Small intestine (tissue), 7 donors: ENCODE measurements around the gene SNX11. TPM values are rescaled to one million over a fixed set of nuclear protein-coding genes. Genes with fewer than 3 reads are reported as not detected.
A peak's percentile ranks its signal among the peaks of the same experiment; 100 is the strongest.

Experiments
- DNase-seq, 2 donors: peaks; one replicate each; pipeline versions ENCODE4 v3.0.0 to v3.0.0-alpha.2; 2013
- FAIRE-seq: peaks from 2 replicates; lab custom pipeline; 2012; peaks lifted over from hg19 to GRCh38; lab: Jason Lieb, UNC
- H3K27ac ChIP-seq, 3 donors: one replicate each; pipeline ENCODE4 v1.5.1; 2013; ENCODE audit warnings: low read length in 2 of 3, mild to moderate bottlenecking in 2 of 3, control low read depth in 1 of 3, inconsistent platforms in 1 of 3, low read depth in 1 of 3, moderate library complexity in 1 of 3
- H3K27me3 ChIP-seq, 3 donors: one replicate each; pipeline ENCODE4 v1.6.1; 2013; ENCODE audit warnings: low read length in 3 of 3, inconsistent platforms in 1 of 3; ENCODE audit not compliant: control insufficient read depth in 3 of 3, insufficient read depth in 3 of 3
- H3K36me3 ChIP-seq, 3 donors: one replicate each; pipeline ENCODE4 v1.6.1; 2013; ENCODE audit warnings: low read length in 3 of 3, inconsistent platforms in 1 of 3, low read depth in 1 of 3, mild to moderate bottlenecking in 1 of 3, moderate library complexity in 1 of 3; ENCODE audit not compliant: control insufficient read depth in 3 of 3, insufficient read depth in 2 of 3
- H3K4me1 ChIP-seq, 3 donors: one replicate each; pipeline ENCODE4 v1.6.1; 2013; ENCODE audit warnings: low read length in 2 of 3, inconsistent platforms in 1 of 3, low read depth in 1 of 3, mild to moderate bottlenecking in 1 of 3, moderate library complexity in 1 of 3; ENCODE audit not compliant: control insufficient read depth in 3 of 3, insufficient read depth in 2 of 3
- H3K4me3 ChIP-seq, 3 donors: one replicate each; pipeline ENCODE4 v1.5.1; 2013; ENCODE audit warnings: low read length in 3 of 3, control low read depth in 1 of 3, inconsistent platforms in 1 of 3, low read depth in 1 of 3, mild to moderate bottlenecking in 1 of 3, moderate library complexity in 1 of 3
- H3K9me3 ChIP-seq, 2 donors: one replicate each; pipeline ENCODE4 v1.6.1; 2013; ENCODE audit warnings: low read depth in 1 of 2, low read length in 1 of 2; ENCODE audit not compliant: control insufficient read depth in 2 of 2, insufficient read depth in 1 of 2
- WGBS, 3 donors: extraction: QIAGEN DNeasy Blood & Tissue Kit; methylation state at CpG; one replicate each; pipeline ENCODE4 v1.1.7; 2013; 5-methylcytosine and 5-hydroxymethylcytosine counted together
- polyA plus RNA-seq, 4 donors: library from polyadenylated mRNA; stranded (reverse) in 3 of 4; unstranded in 1 of 4; fragments of 200-250 nt in 3 of 4; fragments of 120-200 nt in 1 of 4; gene quantifications; one replicate each; pipeline versions ENCODE4 v1.2.1 to v1.2.3, GENCODE V29; 2013
- donor health status: healthy with polysubstance abuse.
- donor health status: control.
- donor health status: control.
- donor health status: Bipolar disorder and iron deficiency.
- donor health status: healthy.

SNX11 gene
- polyA plus RNA-seq, 4 donors = 11.4 to 16.3 (median 12.8) TPM

DNA sequence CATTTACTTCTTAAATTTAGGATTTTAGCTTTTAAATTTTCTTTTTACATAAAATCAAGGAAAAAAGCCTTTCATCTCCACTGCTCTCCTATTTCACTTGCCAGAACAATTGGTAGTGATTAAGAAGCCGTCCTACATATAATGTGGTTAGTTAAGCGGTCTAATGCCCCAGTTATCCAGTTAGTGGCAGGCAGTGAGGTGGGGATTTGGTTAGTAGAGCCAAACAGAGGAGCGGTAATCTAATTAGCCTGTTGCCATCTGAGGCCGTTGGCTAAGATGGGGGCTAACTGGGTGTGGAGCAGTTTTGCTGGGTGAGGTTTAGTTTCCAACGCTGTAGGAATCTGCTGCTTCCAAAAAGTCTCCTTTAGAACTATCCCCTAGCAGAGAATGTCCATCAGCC is 22.4 kb downstream of the SNX11 start:
- 55 to 79% (median 67%) methylated on average over 5 of the region's 5 CpGs for WGBS, 3 donors
- DNase-seq (no peak), FAIRE-seq (no peak)
- Histone ChIP-seq H3K27me3 (no peaks in the 10 kb centered on the region), H3K9me3 (no peaks in the 10 kb centered on the region), H3K4me3 (no peak overlapping the region), H3K27ac (no peak overlapping the region), H3K4me1 (no peaks in the 10 kb centered on the region), H3K36me3 (peaks cover 0 to 6% (median 0%) of the 10 kb centered on the region in 3 donors)

DNA sequence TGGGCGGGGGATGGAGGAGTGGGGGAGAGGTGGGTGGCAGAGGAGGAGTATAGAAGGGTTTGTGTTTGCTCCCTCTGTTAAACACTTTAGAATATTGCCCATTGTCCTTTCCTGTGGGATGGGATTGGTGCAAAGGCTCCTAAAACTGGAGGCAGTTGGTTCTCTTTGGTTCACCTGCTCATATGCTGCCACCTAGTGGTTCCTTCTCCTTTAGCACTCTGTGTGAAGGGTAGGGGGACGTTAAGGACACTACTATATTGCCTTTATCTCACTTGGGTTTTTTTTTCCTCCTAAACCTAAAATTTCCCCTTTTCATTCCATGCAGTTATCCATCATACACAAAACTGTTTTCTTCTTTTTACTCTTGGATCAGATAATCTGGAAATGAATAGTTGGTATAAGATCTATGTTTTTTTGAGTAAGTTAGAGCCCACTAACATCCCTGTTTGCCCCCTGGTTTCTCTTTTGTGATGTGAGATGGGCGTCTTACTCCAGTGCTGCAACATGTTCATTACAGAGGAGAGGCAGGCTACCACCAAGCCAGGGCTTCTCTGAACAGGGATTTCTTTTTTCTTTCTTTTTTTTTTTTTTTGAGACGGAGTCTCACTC is 23.8 kb downstream of the SNX11 start:
- Histone ChIP-seq H3K4me3 (no peak overlapping the region), H3K27ac (no peak overlapping the region), H3K27me3 (no peaks in the 10 kb centered on the region), H3K36me3 (peaks cover 0 to under 1% (median 0%) of the 10 kb centered on the region in 3 donors), H3K4me1 (no peaks in the 10 kb centered on the region), H3K9me3 (no peaks in the 10 kb centered on the region)
- FAIRE-seq (no peak), DNase-seq (peak; percentile 65 to 68)
- 46 to 52% (median 49%) methylated on average over 4 of the region's 4 CpGs for WGBS, 3 donors

DNA sequence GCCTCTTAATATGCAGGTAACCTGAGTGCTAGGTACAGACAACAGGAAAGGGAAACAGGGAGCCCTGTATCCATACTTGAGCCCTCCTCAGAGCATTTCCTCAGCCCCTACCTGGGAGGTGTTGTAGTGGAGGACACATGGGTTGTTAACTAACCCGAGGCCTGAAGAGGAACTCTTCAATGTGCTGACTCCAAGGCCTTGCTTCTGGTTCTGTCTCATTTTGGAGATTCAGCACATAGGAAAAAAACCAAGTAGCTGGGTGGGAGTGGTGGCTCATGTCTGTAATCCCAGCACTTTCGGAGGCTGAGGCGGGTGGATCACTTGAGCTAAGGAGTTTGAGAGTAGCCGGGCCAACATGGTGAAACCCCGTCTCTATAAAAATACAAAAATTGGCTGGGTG is 24.8 kb downstream of the SNX11 start:
- Histone ChIP-seq H3K36me3 (no peaks in the 10 kb centered on the region), H3K4me3 (no peak overlapping the region), H3K27ac (no peak overlapping the region), H3K9me3 (no peaks in the 10 kb centered on the region), H3K27me3 (no peaks in the 10 kb centered on the region), H3K4me1 (no peaks in the 10 kb centered on the region)
- FAIRE-seq = no peak
- 74 to 77% (median 76%) methylated on average over 5 of the region's 5 CpGs for WGBS, 3 donors
- DNase-seq = no peak

DNA sequence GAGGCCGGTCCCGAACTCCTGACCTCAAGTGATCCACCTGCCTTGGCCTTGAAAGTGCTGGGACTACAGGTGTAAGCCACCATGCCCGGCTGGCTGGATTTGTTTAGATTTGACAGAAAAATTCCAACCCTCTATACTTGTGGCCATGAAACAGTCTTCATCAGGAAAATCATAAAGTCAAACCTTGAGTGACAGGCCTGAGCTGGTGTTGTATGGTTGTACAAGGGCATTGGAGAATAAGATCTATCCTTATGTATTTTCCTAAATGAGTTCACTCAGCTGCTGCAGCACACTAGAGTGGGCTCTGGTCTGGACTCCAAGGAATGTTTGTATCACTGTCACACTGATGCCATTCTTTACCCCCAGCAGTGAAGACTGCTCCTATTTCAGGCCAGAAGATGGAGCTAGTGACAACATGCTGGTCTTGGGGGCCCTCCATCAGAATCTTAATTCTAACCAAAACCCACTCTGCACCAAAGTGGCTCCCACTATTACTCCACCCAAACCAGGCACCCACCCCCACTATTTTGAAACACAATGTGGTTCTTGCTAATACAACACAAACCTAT is 27.4 kb downstream of the SNX11 start:
- DNase-seq (no peak), FAIRE-seq (no peak)
- peaks cover 0 to 4% (median 0%) of the 10 kb centered on the region in 3 donors for H3K27me3 ChIP-seq
- no peaks in the 10 kb centered on the region for H3K9me3 ChIP-seq
- WGBS, 3 donors = 81 to 85% (median 82%) methylated on average over 3 of the region's 3 CpGs
- H3K27ac ChIP-seq = no peak overlapping the region
- no peaks in the 10 kb centered on the region for H3K4me1 ChIP-seq
- H3K36me3 ChIP-seq = no peaks in the 10 kb centered on the region
- H3K4me3 ChIP-seq = no peak overlapping the region

DNA sequence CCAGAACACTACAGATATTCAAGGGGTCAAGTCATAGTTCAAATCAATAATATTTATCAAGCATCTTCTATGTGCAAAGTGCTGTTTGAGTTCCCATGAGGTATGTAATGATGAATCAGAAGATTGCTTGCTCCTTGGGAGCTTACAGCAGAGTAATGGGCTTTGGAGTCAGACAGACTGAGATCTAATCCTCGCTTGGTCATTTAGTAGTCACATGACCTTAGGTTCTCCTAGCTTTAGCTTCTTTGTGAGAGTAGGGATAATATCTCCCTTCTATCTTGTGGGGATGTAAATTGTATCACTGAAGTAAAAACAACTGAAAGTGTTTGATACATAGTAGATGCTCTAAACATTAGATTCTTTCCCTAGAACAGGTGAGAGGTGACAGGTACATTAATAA is 30.1 kb downstream of the SNX11 start:
- H3K27me3 ChIP-seq = peaks cover 0 to 4% (median 0%) of the 10 kb centered on the region in 3 donors
- no peak overlapping the region for H3K4me3 ChIP-seq
- no peak overlapping the region for H3K27ac ChIP-seq
- no peak for FAIRE-seq
- no peaks in the 10 kb centered on the region for H3K9me3 ChIP-seq
- no peak for DNase-seq
- H3K4me1 ChIP-seq = no peaks in the 10 kb centered on the region
- no peaks in the 10 kb centered on the region for H3K36me3 ChIP-seq
- WGBS, 3 donors = 53 to 61% (median 56%) methylated on average over 1 of the region's 1 CpG

DNA sequence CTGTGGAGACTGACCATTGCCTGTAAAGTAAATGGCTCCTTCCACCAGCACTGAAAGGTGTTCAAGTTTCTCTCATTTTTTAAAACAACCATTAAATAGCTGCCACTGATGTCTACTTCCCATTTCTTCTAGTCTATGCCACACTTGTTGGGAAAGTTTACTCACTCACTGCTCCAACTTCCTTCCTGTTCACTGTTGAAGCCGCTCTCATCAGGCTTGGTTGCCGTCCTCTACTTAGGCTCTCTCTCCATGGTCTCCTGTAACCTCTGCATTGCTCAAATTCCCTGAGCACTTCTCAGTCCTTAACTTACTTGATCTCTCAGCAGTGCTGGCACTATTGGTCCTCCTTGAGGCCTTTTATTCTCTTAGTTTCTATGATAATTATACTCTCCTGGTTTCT is 32.4 kb downstream of the SNX11 start:
- no peaks in the 10 kb centered on the region for H3K36me3 ChIP-seq
- WGBS, 3 donors = 47 to 94% (median 82%) methylated on average over 2 of the region's 2 CpGs
- FAIRE-seq = no peak

DNA sequence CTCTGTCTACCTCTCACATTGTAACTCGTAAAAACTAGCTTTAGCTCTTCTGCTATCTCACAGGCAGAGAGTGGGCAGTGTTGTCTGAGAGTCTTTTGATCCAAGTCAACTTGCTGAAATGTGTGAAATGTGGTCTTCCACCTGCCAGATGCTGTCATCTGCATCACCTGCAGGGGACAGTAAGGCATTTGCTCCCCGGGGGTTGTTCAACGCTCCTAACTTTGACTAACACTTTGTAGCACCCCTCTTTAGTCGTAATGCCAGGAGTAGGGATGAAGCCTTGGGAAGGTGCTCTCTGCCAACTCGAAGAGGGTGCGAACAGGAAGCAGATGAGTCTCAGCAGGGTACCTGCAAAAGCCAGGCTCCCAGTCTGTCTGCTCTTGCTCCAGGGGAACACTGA is 36.1 kb downstream of the SNX11 start:
- no peak for DNase-seq
- Histone ChIP-seq H3K36me3 (no peaks in the 10 kb centered on the region), H3K4me3 (no peak overlapping the region), H3K4me1 (peaks cover 0 to 5% (median 0%) of the 10 kb centered on the region in 3 donors), H3K27me3 (peaks cover 0 to 22% (median 0%) of the 10 kb centered on the region in 3 donors), H3K9me3 (no peaks in the 10 kb centered on the region), H3K27ac (no peak overlapping the region)
- FAIRE-seq = no peak
- WGBS, 3 donors = 39 to 54% (median 45%) methylated on average over 6 of the region's 6 CpGs

More for the DNA sequence above, 32.4 kb downstream of the SNX11 start:
- H3K27me3 ChIP-seq = peaks cover 0 to 11% (median 0%) of the 10 kb centered on the region in 3 donors
- no peak for DNase-seq
- H3K4me3 ChIP-seq = no peak overlapping the region
- H3K9me3 ChIP-seq = no peaks in the 10 kb centered on the region
- H3K27ac ChIP-seq = no peak overlapping the region
- no peaks in the 10 kb centered on the region for H3K4me1 ChIP-seq

DNA sequence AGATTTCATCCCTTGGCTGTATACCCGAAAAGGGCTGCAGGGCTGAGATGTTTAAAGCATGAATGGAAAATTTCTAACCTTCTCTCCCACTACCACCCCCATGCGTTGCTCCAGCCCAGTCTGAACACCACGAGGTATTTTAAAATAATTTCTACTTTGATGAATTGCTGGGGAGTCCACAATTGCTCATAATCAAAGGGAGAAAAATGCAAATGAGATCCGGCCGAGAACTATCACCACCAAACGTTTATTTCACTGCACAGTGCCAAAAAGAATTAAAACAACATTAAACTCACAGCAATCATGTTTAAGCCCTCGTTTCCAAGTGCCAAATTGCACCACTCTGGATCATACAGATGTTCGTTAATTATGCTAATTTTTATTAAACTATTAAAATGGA is 36.7 kb downstream of the SNX11 start:
- Histone ChIP-seq H3K4me3 (no peak overlapping the region), H3K27me3 (peaks cover 0 to 27% (median 2%) of the 10 kb centered on the region in 3 donors), H3K4me1 (peaks cover 0 to 5% (median 0%) of the 10 kb centered on the region in 3 donors), H3K27ac (no peak overlapping the region), H3K9me3 (no peaks in the 10 kb centered on the region), H3K36me3 (no peaks in the 10 kb centered on the region)
- FAIRE-seq = no peak
- 60 to 65% (median 62%) methylated on average over 8 of the region's 8 CpGs for WGBS, 3 donors
- no peak for DNase-seq
